Activated T-cell treated with anti-CD3 and anti-CD28 coated beads, Interleukin-2, amount 50 U/mL, for 4 hours (primary cell): ENCODE measurements around the gene ZNF865. TPM values are rescaled to one million over a fixed set of nuclear protein-coding genes. Genes with fewer than 3 reads are reported as not detected.

ENCODE experiments used
- ATAC-seq, 2 donors: fragments of 200-7000 bp; cut with Tn5 transposase; one replicate each; pipeline ENCODE4 v1.10.0; 2021
- DNase-seq: peaks from one replicate; pipeline ENCODE4 v3.0.0-alpha.2; 2020
- H3K27me3 Mint-ChIP-seq: one replicate; pipeline ENCODE4 v1.8.0; 2021; ENCODE audit warnings: low read depth, mixed read lengths
- H3K36me3 Mint-ChIP-seq: one replicate; pipeline ENCODE4 v1.8.0; 2022; ENCODE audit warnings: mixed read lengths; ENCODE audit not compliant: insufficient read depth
- H3K4me1 Mint-ChIP-seq: one replicate; pipeline ENCODE4 v1.8.0; 2021; ENCODE audit warnings: low read depth, mixed read lengths
- H3K4me3 Mint-ChIP-seq: one replicate; pipeline ENCODE4 v1.8.0; 2021; ENCODE audit warnings: mild to moderate bottlenecking, moderate library complexity, mixed read lengths
- H3K9me3 Mint-ChIP-seq: one replicate; pipeline ENCODE4 v1.8.0; 2021; ENCODE audit warnings: mixed read lengths
- total RNA-seq, 3 donors: library from RNA; stranded (reverse); gene quantifications; one replicate each; pipeline ENCODE4 v1.2.1, GENCODE V29; 2021

ZNF865 gene
- total RNA-seq, 3 donors from 2014 or later, result 14.5 to 15.9 (median 15.4) TPM

DNA sequence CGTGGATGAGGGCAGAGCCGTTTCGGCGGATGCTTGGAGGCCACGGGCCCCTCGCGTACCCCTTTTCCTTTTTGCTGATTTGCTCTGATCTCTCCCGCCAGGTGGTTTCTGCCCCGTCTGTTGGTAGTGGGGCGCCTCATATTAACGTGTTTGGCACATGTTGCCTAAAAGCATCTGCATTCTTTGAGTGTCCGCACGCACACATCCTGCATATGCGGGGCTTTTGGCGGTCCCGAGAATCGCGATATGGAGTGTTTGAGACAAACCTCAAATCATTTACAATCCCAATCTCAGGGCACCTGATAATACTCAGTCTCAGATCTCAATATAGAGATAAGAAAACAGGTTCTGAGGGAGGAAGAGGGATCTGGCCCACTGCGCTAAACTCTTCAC lies 50.2 kb downstream of the ZNF865 start:
- Mint-ChIP-seq H3K36me3 (peaks cover 25% of the 10 kb centered on the region), H3K4me3 (peak overlapping the region; percentile 91), H3K9me3 (no peaks in the 10 kb centered on the region), H3K27me3 (no peaks in the 10 kb centered on the region), H3K4me1 (peaks cover 34% of the 10 kb centered on the region)
- DNase-seq (no peak), ATAC-seq (no peak)

GRCh38 chr19:55656552-55656951 lies 51.1 kb downstream of the ZNF865 start:
- Mint-ChIP-seq H3K9me3 (no peaks in the 10 kb centered on the region), H3K4me1 (peaks cover 31% of the 10 kb centered on the region), H3K36me3 (peaks cover 25% of the 10 kb centered on the region)

DNA sequence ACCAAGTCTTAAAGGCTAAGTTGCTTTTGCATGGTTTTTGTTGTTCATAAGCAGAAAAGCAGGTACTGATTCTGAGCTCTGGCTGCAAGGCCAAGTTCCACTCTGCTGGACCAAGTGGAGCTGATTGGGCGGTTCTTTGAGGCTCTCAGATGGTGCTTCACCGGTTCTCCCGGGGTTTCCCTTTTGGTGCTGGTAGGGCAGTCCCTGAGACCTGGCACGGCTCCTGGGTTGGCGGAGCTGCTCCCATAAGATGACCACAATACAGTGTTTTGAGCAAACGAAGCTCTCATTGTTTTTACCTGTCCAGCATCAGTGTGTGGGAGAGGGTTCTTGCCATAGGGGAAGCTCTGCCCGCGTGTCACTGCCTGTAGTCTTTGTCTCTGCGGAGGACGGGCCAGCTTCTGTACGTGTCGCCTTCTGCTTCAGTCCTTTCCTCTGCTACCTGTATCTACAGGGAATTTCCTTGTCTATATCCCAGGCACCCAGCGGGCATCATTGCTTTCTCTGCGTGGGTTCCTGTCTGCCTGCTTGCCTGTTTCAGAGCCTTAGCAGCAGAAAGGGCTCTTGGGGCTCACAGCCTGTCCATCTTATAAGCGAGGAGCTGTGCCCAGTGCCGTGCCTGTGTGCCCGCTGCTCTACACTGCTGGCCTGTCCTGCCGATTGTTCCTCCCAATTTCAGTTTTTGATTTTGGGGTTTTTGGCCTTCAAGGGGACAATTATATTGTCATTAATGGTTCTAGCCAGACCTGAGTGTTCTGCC lies 51.7 kb downstream of the ZNF865 start:
- H3K9me3 Mint-ChIP-seq, result no peaks in the 10 kb centered on the region
- H3K4me1 Mint-ChIP-seq, result peaks cover 33% of the 10 kb centered on the region
- DNase-seq, result no peak
- peaks cover 30% of the 10 kb centered on the region for H3K36me3 Mint-ChIP-seq
- no peak for ATAC-seq
- H3K4me3 Mint-ChIP-seq, result peak overlapping the region; percentile 91
- H3K27me3 Mint-ChIP-seq, result no peaks in the 10 kb centered on the region

More at GRCh38 chr19:55656552-55656951, 51.1 kb downstream of the ZNF865 start:
- DNase-seq, result no peak
- ATAC-seq, result no peak
- H3K27me3 Mint-ChIP-seq, result no peaks in the 10 kb centered on the region
- peak overlapping the region; percentile 91 for H3K4me3 Mint-ChIP-seq

GRCh38 chr19:55658846-55659459 lies 53.5 kb downstream of the ZNF865 start:
- ATAC-seq (no peak), DNase-seq (no peak)
- Mint-ChIP-seq H3K9me3 (no peaks in the 10 kb centered on the region), H3K27me3 (no peaks in the 10 kb centered on the region), H3K36me3 (peaks cover 44% of the 10 kb centered on the region), H3K4me1 (peaks cover 35% of the 10 kb centered on the region), H3K4me3 (peak overlapping the region; percentile 8)

DNA sequence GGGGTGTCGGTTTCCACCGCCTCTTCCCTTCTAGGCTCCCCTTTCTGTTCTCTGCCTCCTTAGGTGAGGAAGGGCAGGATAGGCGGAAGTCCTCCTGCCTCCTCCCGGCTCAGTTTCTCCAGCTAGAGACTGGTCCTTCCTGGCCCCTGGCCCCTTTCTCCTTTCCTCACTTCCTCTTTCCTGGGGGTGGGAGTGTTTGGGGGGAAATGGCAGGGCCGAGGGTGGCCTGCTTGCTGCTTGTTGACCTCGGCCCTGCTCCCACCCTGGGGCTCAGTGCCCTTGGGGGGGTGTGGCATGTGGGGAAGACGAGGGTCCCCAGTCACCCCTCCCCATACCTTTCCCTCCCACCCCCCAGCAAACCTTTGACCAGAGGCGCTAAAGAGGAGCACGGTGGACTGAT lies 54.4 kb downstream of the ZNF865 start:
- no peaks in the 10 kb centered on the region for H3K27me3 Mint-ChIP-seq
- ATAC-seq, result no peak
- peaks cover 35% of the 10 kb centered on the region for H3K4me1 Mint-ChIP-seq
- no peaks in the 10 kb centered on the region for H3K9me3 Mint-ChIP-seq
- peaks cover 51% of the 10 kb centered on the region for H3K36me3 Mint-ChIP-seq
- no peak for DNase-seq
- peak overlapping the region; percentile 52 for H3K4me3 Mint-ChIP-seq

DNA sequence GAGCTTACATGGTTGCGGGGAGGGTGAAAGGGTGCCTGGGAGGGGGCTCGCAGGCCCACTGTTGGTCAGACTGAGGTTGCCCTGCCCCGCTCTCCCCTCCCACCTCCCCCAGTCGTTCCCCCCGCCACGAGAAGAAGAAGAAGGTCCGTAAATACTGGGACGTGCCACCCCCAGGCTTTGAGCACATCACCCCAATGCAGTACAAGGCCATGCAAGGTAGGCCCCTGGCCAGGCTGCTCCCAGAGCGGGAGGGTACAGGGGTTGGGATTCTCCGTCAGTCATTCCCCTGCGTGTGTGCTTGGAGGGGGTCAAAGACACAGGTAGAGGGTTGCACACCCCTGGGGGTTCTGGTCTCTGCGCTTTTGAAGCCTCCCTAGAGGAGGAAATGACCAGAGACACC lies 55.0 kb downstream of the ZNF865 start:
- Mint-ChIP-seq H3K9me3 (no peaks in the 10 kb centered on the region), H3K27me3 (no peaks in the 10 kb centered on the region), H3K4me3 (no peak overlapping the region), H3K4me1 (peaks cover 35% of the 10 kb centered on the region), H3K36me3 (peaks cover 51% of the 10 kb centered on the region)
- ATAC-seq (no peak), DNase-seq (no peak)

GRCh38 chr19:55660991-55661390 lies 55.5 kb downstream of the ZNF865 start:
- ATAC-seq (no peak), DNase-seq (no peak)
- Mint-ChIP-seq H3K9me3 (no peaks in the 10 kb centered on the region), H3K36me3 (peaks cover 47% of the 10 kb centered on the region), H3K4me1 (peaks cover 33% of the 10 kb centered on the region), H3K4me3 (no peak overlapping the region), H3K27me3 (no peaks in the 10 kb centered on the region)

GRCh38 chr19:55661826-55662225 lies 56.4 kb downstream of the ZNF865 start:
- H3K9me3 Mint-ChIP-seq, result no peaks in the 10 kb centered on the region
- ATAC-seq, result no peak
- peaks cover 43% of the 10 kb centered on the region for H3K36me3 Mint-ChIP-seq
- no peak overlapping the region for H3K4me3 Mint-ChIP-seq
- H3K27me3 Mint-ChIP-seq, result no peaks in the 10 kb centered on the region
- DNase-seq, result no peak
- H3K4me1 Mint-ChIP-seq, result peaks cover 30% of the 10 kb centered on the region

GRCh38 chr19:55663846-55664536 lies 58.5 kb downstream of the ZNF865 start:
- DNase-seq, result no peak
- Mint-ChIP-seq H3K27me3 (no peaks in the 10 kb centered on the region), H3K36me3 (peaks cover 37% of the 10 kb centered on the region), H3K4me3 (no peak overlapping the region), H3K4me1 (peaks cover 14% of the 10 kb centered on the region), H3K9me3 (no peaks in the 10 kb centered on the region)
- ATAC-seq, result no peak

DNA sequence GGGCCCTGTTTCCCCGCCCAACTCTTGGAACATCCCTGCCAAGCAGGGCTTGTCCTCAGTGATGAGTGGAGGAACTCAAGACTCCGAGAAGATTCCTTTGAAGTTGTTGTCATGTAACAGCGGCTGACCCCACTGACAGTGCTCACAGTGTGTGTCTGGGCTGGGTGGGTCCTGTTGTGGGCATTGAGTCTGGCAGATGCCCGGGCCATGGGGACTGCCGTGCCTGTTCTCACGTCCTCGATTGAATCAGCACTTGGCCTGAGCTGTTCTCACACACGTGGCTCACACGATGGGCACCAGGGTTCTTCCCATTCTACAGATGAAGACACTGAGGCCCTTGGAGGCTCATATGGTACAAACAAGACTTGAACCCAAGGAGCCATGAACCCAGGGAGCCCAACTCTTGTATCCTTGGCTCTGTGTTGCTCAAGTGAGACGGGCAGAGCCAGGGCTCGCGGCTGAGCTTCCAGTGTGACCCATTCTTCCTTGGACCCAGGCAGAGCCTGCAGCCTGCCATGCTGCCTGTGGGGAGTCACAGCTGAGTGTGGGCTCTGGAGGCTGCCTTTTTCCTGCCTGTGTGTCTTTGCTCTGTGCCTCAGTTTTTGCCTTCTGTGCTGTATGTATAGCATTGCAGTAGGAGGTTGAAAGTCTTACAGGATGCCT lies 61.0 kb downstream of the ZNF865 start:
- no peak for DNase-seq
- no peak for ATAC-seq
- Mint-ChIP-seq H3K9me3 (no peaks in the 10 kb centered on the region), H3K4me3 (no peak overlapping the region), H3K27me3 (no peaks in the 10 kb centered on the region), H3K36me3 (peaks cover 46% of the 10 kb centered on the region), H3K4me1 (peaks cover 24% of the 10 kb centered on the region)

Other genes with a start within 250 kb of the ZNF865 start
- gene GARIN5B, start 242.4 kb upstream of the ZNF865 start, total RNA-seq, result not detected
- under 1 TPM; 0.18 to 0.46 (median 0.35) TPM for gene IL11, start 235.2 kb upstream of the ZNF865 start, total RNA-seq
- not detected for gene TMEM190, start 228.8 kb upstream of the ZNF865 start, total RNA-seq
- gene TMEM238, start 221.4 kb upstream of the ZNF865 start, total RNA-seq, result 1 to 10 TPM; 6.1 to 8.8 (median 8.4) TPM
- gene RPL28, start 219.7 kb upstream of the ZNF865 start, total RNA-seq, result 1,000 to 10,000 TPM; 3,242 to 3,402 (median 3,363) TPM
- gene UBE2S, start 197.9 kb upstream of the ZNF865 start, total RNA-seq, result 100 to 1,000 TPM; 226 to 281 (median 237) TPM
- not detected for gene SHISA7, start 162.3 kb upstream of the ZNF865 start, total RNA-seq
- gene ISOC2, start 144.0 kb upstream of the ZNF865 start, total RNA-seq, result 10 to 100 TPM; 63.2 to 65.1 (median 64.5) TPM
- gene C19orf85, start 140.9 kb upstream of the ZNF865 start, total RNA-seq, result not detected
- gene ZNF628, start 129.0 kb upstream of the ZNF865 start, total RNA-seq, result 10 to 100 TPM; 11.0 to 12.6 (median 12.1) TPM
- gene NAT14, start 120.5 kb upstream of the ZNF865 start, total RNA-seq, result 10 to 100 TPM; 16.0 to 23.4 (median 17.6) TPM
- gene SSC5D, start 117.2 kb upstream of the ZNF865 start, total RNA-seq, result under 1 TPM; 0.29 to 0.66 (median 0.38) TPM
- gene SBK2, start 68.5 kb upstream of the ZNF865 start, total RNA-seq, result not detected
- not detected for gene SBK3, start 60.1 kb upstream of the ZNF865 start, total RNA-seq
- 10 to 100 TPM; 10.1 to 12.2 (median 11.0) TPM for gene ZNF579, start 24.8 kb upstream of the ZNF865 start, total RNA-seq
- 10 to 100 TPM; 31.4 to 35.5 (median 34.4) TPM for gene FIZ1, start 6.1 kb upstream of the ZNF865 start, total RNA-seq
- 10 to 100 TPM; 12.5 to 12.6 (median 12.6) TPM for gene ZNF524, start 5.4 kb upstream of the ZNF865 start, total RNA-seq
- 1 to 10 TPM; 3.3 to 3.4 (median 3.4) TPM for gene ZNF784, start 18.9 kb downstream of the ZNF865 start, total RNA-seq
- gene ZNF580, start 35.4 kb downstream of the ZNF865 start, total RNA-seq, result 10 to 100 TPM; 27.1 to 31.5 (median 28.5) TPM
- gene ZNF581, start 38.0 kb downstream of the ZNF865 start, total RNA-seq, result 10 to 100 TPM; 46.2 to 54.1 (median 52.7) TPM
- gene CCDC106, start 42.6 kb downstream of the ZNF865 start, total RNA-seq, result 1 to 10 TPM; 3.9 to 7.8 (median 4.8) TPM
- gene U2AF2, start 49.4 kb downstream of the ZNF865 start, total RNA-seq, result 100 to 1,000 TPM; 467 to 532 (median 476) TPM
- 10 to 100 TPM; 55.0 to 61.4 (median 55.2) TPM for gene EPN1, start 69.6 kb downstream of the ZNF865 start, total RNA-seq
- gene NLRP9, start 132.8 kb downstream of the ZNF865 start, total RNA-seq, result not detected
- not detected for gene RFPL4A, start 153.4 kb downstream of the ZNF865 start, total RNA-seq
- not detected for gene RFPL4AL1, start 163.5 kb downstream of the ZNF865 start, total RNA-seq
- gene NLRP11, start 226.4 kb downstream of the ZNF865 start, total RNA-seq, result under 1 TPM; 0.14 to 0.18 (median 0.18) TPM
- gene NLRP4, start 230.9 kb downstream of the ZNF865 start, total RNA-seq, result not detected